CD14-positive monocyte (primary cell): ENCODE data around the gene AIG1. TPM values are rescaled to one million over a fixed set of nuclear protein-coding genes. Genes with fewer than 3 reads are reported as not detected.

Experiments
- DNase-seq, 3 donors: peaks; one replicate each; pipeline ENCODE4 v3.0.0-alpha.2; 2011 to 2022
- H2AFZ ChIP-seq: 2 replicates; pipeline ENCODE4 v1.6.0; 2012; ENCODE audit warnings: mild to moderate bottlenecking, low read depth, low read length, inconsistent platforms; ENCODE audit not compliant: insufficient read depth, poor library complexity, severe bottlenecking
- H3K27ac ChIP-seq, 2 donors: 1 replicate in 1 of 2; 2 replicates in 1 of 2; pipeline ENCODE4 v1.5.1; 2012 to 2013; ENCODE audit warnings: low read length in 2 of 2, control low read depth in 1 of 2, inconsistent platforms in 1 of 2, low read depth in 1 of 2, mild to moderate bottlenecking in 1 of 2
- H3K27me3 ChIP-seq, 2 donors: one replicate each; pipeline versions ENCODE4 v1.6.0 to v1.6.1; 2011 to 2013; ENCODE audit warnings: low read length in 2 of 2; ENCODE audit not compliant: control insufficient read depth in 2 of 2, insufficient read depth in 2 of 2
- H3K36me3 ChIP-seq, 2 donors: replicated peaks in 1 of 2; 1 replicate in 1 of 2; 2 replicates in 1 of 2; pipeline versions ENCODE4 v1.5.1 to v1.6.1; 2012 to 2013; ENCODE audit warnings: low read length in 2 of 2, control low read depth in 1 of 2, inconsistent platforms in 1 of 2, mild to moderate bottlenecking in 1 of 2; ENCODE audit not compliant: insufficient read depth in 2 of 2, control insufficient read depth in 1 of 2
- H3K4me1 ChIP-seq, 2 donors: 1 replicate in 1 of 2; 2 replicates in 1 of 2; pipeline versions ENCODE4 v1.5.1 to v1.6.1; 2012 to 2013; ENCODE audit warnings: low read length in 2 of 2, control low read depth in 1 of 2, inconsistent platforms in 1 of 2, mild to moderate bottlenecking in 1 of 2, moderate library complexity in 1 of 2; ENCODE audit not compliant: insufficient read depth in 2 of 2, control insufficient read depth in 1 of 2
- H3K4me2 ChIP-seq: replicated peaks from 2 replicates; pipeline ENCODE3; 2012; ENCODE audit warnings: low read length, moderate library complexity, mild to moderate bottlenecking; ENCODE audit not compliant: poor library complexity, severe bottlenecking; ENCODE audit errors: extremely low read depth
- H3K4me3 ChIP-seq, 3 experiments: fragments of 200-600 bp in 1 of 3; sonication (generic) in 1 of 3; replicated peaks in 1 of 3; 1 replicate in 2 of 3; 2 replicates in 1 of 3; pipeline ENCODE4 v1.5.1; 2011 to 2013; ENCODE audit warnings: low read length in 3 of 3, mild to moderate bottlenecking in 3 of 3, control low read depth in 2 of 3, low read depth in 2 of 3, inconsistent platforms in 1 of 3, moderate library complexity in 1 of 3
- H3K79me2 ChIP-seq: 2 replicates; pipeline ENCODE4 v1.6.0; 2012; ENCODE audit warnings: mild to moderate bottlenecking, control low read depth, inconsistent platforms, low read length, moderate library complexity; ENCODE audit not compliant: insufficient read depth
- H3K9ac ChIP-seq: 2 replicates; pipeline ENCODE4 v1.6.0; 2017; ENCODE audit warnings: low read length, mild to moderate bottlenecking; ENCODE audit not compliant: insufficient read depth, poor library complexity, severe bottlenecking
- H3K9me3 ChIP-seq, 2 donors: replicated peaks in 1 of 2; 1 replicate in 1 of 2; 2 replicates in 1 of 2; pipeline versions ENCODE4 v1.5.1 to v1.6.1; 2012 to 2013; ENCODE audit warnings: low read length in 2 of 2, control low read depth in 1 of 2; ENCODE audit not compliant: control insufficient read depth in 1 of 2, insufficient read depth in 1 of 2
- H4K20me1 ChIP-seq: 2 replicates; pipeline ENCODE4 v1.6.0; 2012; ENCODE audit warnings: mild to moderate bottlenecking, low read length, control low read depth, moderate library complexity; ENCODE audit not compliant: insufficient read depth
- H3K27ac Mint-ChIP-seq, 7 donors: one replicate each; pipeline ENCODE4 v1.8.0; 2020; ENCODE audit warnings: mild to moderate bottlenecking in 7 of 7, mixed read lengths in 7 of 7, moderate library complexity in 6 of 7, inconsistent platforms in 2 of 7
- H3K27me3 Mint-ChIP-seq, 3 donors: one replicate each; pipeline ENCODE4 v1.8.0; 2021 to 2022; ENCODE audit warnings: low read depth in 3 of 3, mild to moderate bottlenecking in 3 of 3, mixed read lengths in 3 of 3, moderate library complexity in 3 of 3, inconsistent platforms in 1 of 3
- H3K36me3 Mint-ChIP-seq, 2 donors: one replicate each; pipeline ENCODE4 v1.8.0; 2020; ENCODE audit warnings: mixed read lengths in 2 of 2, inconsistent platforms in 1 of 2, mild to moderate bottlenecking in 1 of 2
- H3K4me1 Mint-ChIP-seq: one replicate; pipeline ENCODE4 v1.8.0; 2020; ENCODE audit warnings: mild to moderate bottlenecking, mixed read lengths
- H3K4me3 Mint-ChIP-seq, 2 donors: one replicate each; pipeline ENCODE4 v1.8.0; 2020; ENCODE audit warnings: mild to moderate bottlenecking in 2 of 2, mixed read lengths in 2 of 2, moderate library complexity in 1 of 2
- H3K9me3 Mint-ChIP-seq, 7 donors: one replicate each; pipeline ENCODE4 v1.8.0; 2020 to 2022; ENCODE audit warnings: mixed read lengths in 7 of 7, mild to moderate bottlenecking in 6 of 7, moderate library complexity in 6 of 7, inconsistent platforms in 2 of 7
- CTCF ChIP-seq: fragments of 200-600 bp; IDR thresholded peaks from one replicate; pipeline ENCODE4 v1.8.0; 2022; ENCODE audit warnings: antibody characterized with exemption, mild to moderate bottlenecking
- WGBS: methylation state at CpG from one replicate; pipeline ENCODE4 v1.1.5; 2013; ENCODE audit warnings: missing lambda C conversion rate; ENCODE audit not compliant: insufficient coverage; 5-methylcytosine and 5-hydroxymethylcytosine counted together
- intact Hi-C, 2 donors: fragments of 100-400 bp; cut with micrococcal nuclease; formaldehyde crosslinking; loops; one replicate each; pipeline versions ENCODE4 v1.15.0 to v1.15.1; 2023
- polyA plus RNA-seq, 3 donors: library from polyadenylated mRNA; depleted of rRNA in 1 of 3; unstranded in 2 of 3; stranded (reverse) in 1 of 3; fragments of 300-500 nt in 2 of 3; fragments of >200 nt in 1 of 3; fragmentation: Illumina TruSeq in 2 of 3; gene quantifications; 1 replicate in 2 of 3; 2 replicates in 1 of 3; pipeline ENCODE4 v1.2.3, GENCODE V29; 2012 to 2021

AIG1 gene
- polyA plus RNA-seq, 3 donors = 6.7 to 7.6 (median 6.8) TPM

DNA sequence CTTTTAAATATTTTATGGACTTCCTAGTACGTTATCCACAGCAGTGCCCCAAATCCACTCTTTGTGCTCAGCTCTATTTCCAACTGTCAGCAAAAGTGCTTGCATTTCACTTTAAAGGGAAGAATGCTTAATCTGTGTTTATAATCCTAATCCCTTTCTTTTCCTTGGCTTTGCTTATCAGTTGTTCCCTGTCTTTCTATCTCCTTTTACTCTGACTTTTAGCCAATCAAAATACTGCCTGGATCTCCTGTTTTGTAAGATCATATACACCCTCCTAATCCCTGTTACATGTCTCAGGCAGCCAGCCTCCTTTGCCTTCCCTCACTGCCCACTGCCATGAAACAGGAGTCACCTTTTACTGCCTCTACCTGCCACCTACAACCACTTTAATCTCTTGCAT, 102.9 kb downstream of the AIG1 start:
- H3K27me3 ChIP-seq = no peaks in the 10 kb centered on the region
- peaks cover 0 to 2% (median 0%) of the 10 kb centered on the region in 7 donors for H3K9me3 Mint-ChIP-seq
- no peak for DNase-seq
- no peak overlapping the region for H3K4me2 ChIP-seq
- H3K79me2 ChIP-seq = no peaks in the 10 kb centered on the region
- H3K9me3 ChIP-seq = no peaks in the 10 kb centered on the region
- H3K4me3 Mint-ChIP-seq = no peak overlapping the region
- H3K4me1 Mint-ChIP-seq = peaks cover 3% of the 10 kb centered on the region
- no peaks in the 10 kb centered on the region for H3K27me3 Mint-ChIP-seq
- H3K27ac ChIP-seq = no peak overlapping the region
- H3K36me3 Mint-ChIP-seq = no peaks in the 10 kb centered on the region
- H4K20me1 ChIP-seq = no peaks in the 10 kb centered on the region
- H3K36me3 ChIP-seq = no peaks in the 10 kb centered on the region
- TF ChIP-seq CTCF = no peak
- no peak overlapping the region for H2AFZ ChIP-seq
- H3K27ac Mint-ChIP-seq = no peak overlapping the region
- intact Hi-C loops = no loop called here
- WGBS = 50% methylated on average over 1 of the region's 1 CpG
- no peak overlapping the region for H3K4me3 ChIP-seq
- H3K4me1 ChIP-seq = no peaks in the 10 kb centered on the region
- no peak overlapping the region for H3K9ac ChIP-seq

GRCh38 chr6:143164565-143165105, 103.9 kb downstream of the AIG1 start:
- intact Hi-C loops = no loop called here
- H3K4me2 ChIP-seq = no peak overlapping the region
- H3K79me2 ChIP-seq = no peaks in the 10 kb centered on the region
- DNase-seq = no peak
- Mint-ChIP-seq H3K36me3 (no peaks in the 10 kb centered on the region), H3K9me3 (peaks cover 0 to 2% (median 0%) of the 10 kb centered on the region in 7 donors), H3K4me1 (no peaks in the 10 kb centered on the region), H3K27ac (no peak overlapping the region), H3K4me3 (no peak overlapping the region), H3K27me3 (no peaks in the 10 kb centered on the region)
- H4K20me1 ChIP-seq = no peaks in the 10 kb centered on the region
- no peak for TF ChIP-seq CTCF
- no peaks in the 10 kb centered on the region for H3K36me3 ChIP-seq
- H3K27ac ChIP-seq = no peak overlapping the region
- no peak overlapping the region for H3K9ac ChIP-seq
- H3K4me3 ChIP-seq = no peak overlapping the region
- H3K9me3 ChIP-seq = no peaks in the 10 kb centered on the region
- no peak overlapping the region for H2AFZ ChIP-seq
- H3K27me3 ChIP-seq = no peaks in the 10 kb centered on the region
- H3K4me1 ChIP-seq = no peaks in the 10 kb centered on the region
- WGBS = no CpG with 5 or more reads among the region's 5 CpGs
